Small intestine (tissue), 7 donors: ENCODE results near the gene GTF3C5. TPM values are rescaled to one million over a fixed set of nuclear protein-coding genes. Genes with fewer than 3 reads are reported as not detected.
"Not testable (repeated sequence)": the region's sequence is repeated elsewhere in the genome, so short reads cannot be mapped to it uniquely, and the experiment has no call there.

Experiments used
- DNase-seq, 2 donors: peaks; one replicate each; pipeline versions ENCODE4 v3.0.0 to v3.0.0-alpha.2; 2013
- FAIRE-seq: peaks from 2 replicates; lab custom pipeline; 2012; peaks lifted over from hg19 to GRCh38; lab: Jason Lieb, UNC
- H3K27ac ChIP-seq, 3 donors: one replicate each; pipeline ENCODE4 v1.5.1; 2013; ENCODE audit warnings: low read length in 2 of 3, mild to moderate bottlenecking in 2 of 3, control low read depth in 1 of 3, inconsistent platforms in 1 of 3, low read depth in 1 of 3, moderate library complexity in 1 of 3
- H3K27me3 ChIP-seq, 3 donors: one replicate each; pipeline ENCODE4 v1.6.1; 2013; ENCODE audit warnings: low read length in 3 of 3, inconsistent platforms in 1 of 3; ENCODE audit not compliant: control insufficient read depth in 3 of 3, insufficient read depth in 3 of 3
- H3K36me3 ChIP-seq, 3 donors: one replicate each; pipeline ENCODE4 v1.6.1; 2013; ENCODE audit warnings: low read length in 3 of 3, inconsistent platforms in 1 of 3, low read depth in 1 of 3, mild to moderate bottlenecking in 1 of 3, moderate library complexity in 1 of 3; ENCODE audit not compliant: control insufficient read depth in 3 of 3, insufficient read depth in 2 of 3
- H3K4me1 ChIP-seq, 3 donors: one replicate each; pipeline ENCODE4 v1.6.1; 2013; ENCODE audit warnings: low read length in 2 of 3, inconsistent platforms in 1 of 3, low read depth in 1 of 3, mild to moderate bottlenecking in 1 of 3, moderate library complexity in 1 of 3; ENCODE audit not compliant: control insufficient read depth in 3 of 3, insufficient read depth in 2 of 3
- H3K4me3 ChIP-seq, 3 donors: one replicate each; pipeline ENCODE4 v1.5.1; 2013; ENCODE audit warnings: low read length in 3 of 3, control low read depth in 1 of 3, inconsistent platforms in 1 of 3, low read depth in 1 of 3, mild to moderate bottlenecking in 1 of 3, moderate library complexity in 1 of 3
- H3K9me3 ChIP-seq, 2 donors: one replicate each; pipeline ENCODE4 v1.6.1; 2013; ENCODE audit warnings: low read depth in 1 of 2, low read length in 1 of 2; ENCODE audit not compliant: control insufficient read depth in 2 of 2, insufficient read depth in 1 of 2
- WGBS, 3 donors: extraction: QIAGEN DNeasy Blood & Tissue Kit; methylation state at CpG; one replicate each; pipeline ENCODE4 v1.1.7; 2013; 5-methylcytosine and 5-hydroxymethylcytosine counted together
- polyA plus RNA-seq, 4 donors: library from polyadenylated mRNA; stranded (reverse) in 3 of 4; unstranded in 1 of 4; fragments of 200-250 nt in 3 of 4; fragments of 120-200 nt in 1 of 4; gene quantifications; one replicate each; pipeline versions ENCODE4 v1.2.1 to v1.2.3, GENCODE V29; 2013
- donor health status: healthy with polysubstance abuse.
- donor health status: control.
- donor health status: control.
- donor health status: Bipolar disorder and iron deficiency.
- donor health status: healthy.

The GTF3C5 gene
- polyA plus RNA-seq, 4 donors: 37.3 to 56.0 (median 51.0) TPM

GRCh38 chr9:133061764-133062145 is 31.0 kb downstream of the GTF3C5 start, which contains the start of gene CEL:
Gene CEL, plus strand, starts transcription at chr9:133061981. Its CDS starts 22 bp downstream, at chr9:133062003.
- Histone ChIP-seq H3K4me1 (peaks cover 2 to 26% (median 2%) of the 10 kb centered on the region in 3 donors), H3K36me3 (peaks cover 0 to 65% (median 2%) of the 10 kb centered on the region in 3 donors), H3K27ac (peak within 1 kb of the TSS in 2 of 3 donors; percentile 66 to 89)
- DNase-seq: peak; percentile 75 to 88
- H3K27me3 ChIP-seq, H3K9me3 ChIP-seq, FAIRE-seq, H3K4me3 ChIP-seq: not testable (repeated sequence)
- WGBS, 3 donors: 0 to 41% (median 30%) methylated on average over 1 to 4 of the region's 9 CpGs

- DNase-seq, H3K4me3 ChIP-seq, H3K9me3 ChIP-seq, H3K27ac ChIP-seq, H3K27me3 ChIP-seq, FAIRE-seq: not testable (repeated sequence)
- Histone ChIP-seq H3K4me1 (peaks cover 2 to 26% (median 2%) of the 10 kb centered on the region in 3 donors), H3K36me3 (peaks cover 0 to 62% (median 2%) of the 10 kb centered on the region in 3 donors)
- 24 to 52% (median 46%) methylated on average over 2 to 3 of the region's 8 CpGs for WGBS, 3 donors
Measured at GRCh38 chr9:133062569-133062968, 31.8 kb downstream of the GTF3C5 start.

- H3K27me3 ChIP-seq: no peaks in the 10 kb centered on the region
- H3K27ac ChIP-seq: no peak overlapping the region
- peaks cover 2 to 26% (median 2%) of the 10 kb centered on the region in 3 donors for H3K4me1 ChIP-seq
- no peaks in the 10 kb centered on the region for H3K9me3 ChIP-seq
- H3K36me3 ChIP-seq: peaks cover 0 to 60% (median 2%) of the 10 kb centered on the region in 3 donors
- FAIRE-seq (no peak), DNase-seq (no peak)
- WGBS, 3 donors: 82 to 86% (median 86%) methylated on average over 8 of the region's 8 CpGs
- no peak overlapping the region for H3K4me3 ChIP-seq
Measured at GRCh38 chr9:133063159-133063499, 32.3 kb downstream of the GTF3C5 start.

- Histone ChIP-seq H3K36me3 (peaks cover 0 to 55% (median 2%) of the 10 kb centered on the region in 3 donors), H3K27me3 (no peaks in the 10 kb centered on the region), H3K9me3 (no peaks in the 10 kb centered on the region), H3K4me1 (peaks cover under 1 to 23% (median 2%) of the 10 kb centered on the region in 3 donors), H3K27ac (no peak overlapping the region), H3K4me3 (no peak overlapping the region)
- WGBS, 3 donors: 75 to 82% (median 82%) methylated on average over 13 to 14 of the region's 14 CpGs
- FAIRE-seq (no peak), DNase-seq (no peak)
Measured at GRCh38 chr9:133063500-133064231, 32.9 kb downstream of the GTF3C5 start.

- Histone ChIP-seq H3K27ac (no peak overlapping the region), H3K27me3 (no peaks in the 10 kb centered on the region), H3K36me3 (peaks cover 0 to 51% (median 2%) of the 10 kb centered on the region in 3 donors), H3K4me3 (no peak overlapping the region), H3K9me3 (no peaks in the 10 kb centered on the region), H3K4me1 (peaks cover 0 to 20% (median 2%) of the 10 kb centered on the region in 3 donors)
- 87 to 94% (median 89%) methylated on average over 27 to 30 of the region's 30 CpGs for WGBS, 3 donors
- no peak for FAIRE-seq
- DNase-seq: no peak
Measured at GRCh38 chr9:133064241-133065069, 33.7 kb downstream of the GTF3C5 start.

- Histone ChIP-seq H3K36me3 (peaks cover 0 to 48% (median 0%) of the 10 kb centered on the region in 3 donors), H3K27me3 (no peaks in the 10 kb centered on the region), H3K9me3 (no peaks in the 10 kb centered on the region), H3K27ac (no peak overlapping the region), H3K4me1 (peaks cover 0 to 14% (median 0%) of the 10 kb centered on the region in 3 donors), H3K4me3 (no peak overlapping the region)
- 87 to 96% (median 94%) methylated on average over 17 of the region's 17 CpGs for WGBS, 3 donors
- FAIRE-seq: no peak
- DNase-seq: no peak
Measured at GRCh38 chr9:133065070-133065388, 34.2 kb downstream of the GTF3C5 start.

GRCh38 chr9:133066181-133066983 is 35.6 kb downstream of the GTF3C5 start:
- H3K27ac ChIP-seq: no peak overlapping the region
- WGBS, 3 donors: 88 to 92% (median 90%) methylated on average over 21 to 25 of the region's 25 CpGs

GRCh38 chr9:133067006-133067405 is 36.2 kb downstream of the GTF3C5 start:
- FAIRE-seq (no peak), DNase-seq (no peak)
- Histone ChIP-seq H3K4me3 (no peak overlapping the region), H3K27ac (no peak overlapping the region), H3K4me1 (no peaks in the 10 kb centered on the region), H3K9me3 (no peaks in the 10 kb centered on the region), H3K27me3 (no peaks in the 10 kb centered on the region), H3K36me3 (peaks cover 0 to 55% (median 0%) of the 10 kb centered on the region in 3 donors)
- 82 to 95% (median 92%) methylated on average over 10 to 11 of the region's 11 CpGs for WGBS, 3 donors

More at GRCh38 chr9:133066181-133066983, 35.6 kb downstream of the GTF3C5 start:
- no peaks in the 10 kb centered on the region for H3K27me3 ChIP-seq
- FAIRE-seq (no peak), DNase-seq (no peak)
- H3K36me3 ChIP-seq: peaks cover 0 to 51% (median 0%) of the 10 kb centered on the region in 3 donors
- peaks cover 0 to 4% (median 0%) of the 10 kb centered on the region in 3 donors for H3K4me1 ChIP-seq
- H3K9me3 ChIP-seq: no peaks in the 10 kb centered on the region
- no peak overlapping the region for H3K4me3 ChIP-seq
